ENCODE results near the gene SYT7. TPM values are rescaled to one million over a fixed set of nuclear protein-coding genes. Genes with fewer than 3 reads are reported as not detected.

The SYT7 gene
- total RNA-seq, 4 donors from 2014 or later, result 1.6 to 2.9 (median 1.9) TPM

DNA sequence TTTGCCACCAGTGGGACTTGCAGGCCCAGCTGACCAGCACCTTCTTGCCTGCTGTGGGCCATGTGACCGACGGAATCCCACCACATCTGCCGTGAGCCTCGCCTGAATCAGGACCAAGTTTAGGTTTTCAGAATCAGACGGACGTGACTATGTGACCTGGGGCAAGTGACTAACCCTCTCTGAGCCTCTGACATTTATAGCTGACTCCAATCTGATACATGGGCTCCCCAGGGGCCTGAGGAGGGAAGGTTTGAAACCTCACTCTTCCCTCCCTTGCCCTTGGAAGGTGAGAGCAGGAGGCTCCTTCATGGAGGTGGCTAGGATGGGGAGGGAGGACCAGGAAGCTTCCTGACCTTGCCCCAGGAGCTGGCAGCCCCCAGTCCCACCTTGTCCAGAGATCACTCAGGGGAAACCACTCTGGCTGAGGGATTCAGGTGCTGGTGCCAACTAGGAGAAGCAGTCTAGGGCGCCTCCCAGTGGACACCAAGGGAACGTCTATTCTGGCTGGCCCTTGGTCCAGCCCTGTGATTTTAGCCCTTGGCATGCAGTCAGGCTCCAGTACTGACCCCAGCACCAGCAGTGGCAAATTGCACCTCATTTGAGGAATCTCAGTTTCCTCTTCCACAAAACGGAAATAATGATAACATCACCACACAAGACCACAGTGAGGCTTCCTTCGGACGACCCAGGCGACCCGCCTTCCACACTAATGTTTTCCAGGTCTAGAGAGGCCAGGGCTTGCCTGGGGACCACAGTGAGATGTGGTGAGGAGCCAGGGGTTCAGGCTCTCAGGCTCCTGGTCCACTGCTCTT lies 47.2 kb upstream of the SYT7 start:
- DNase-seq, result no peak

DNA sequence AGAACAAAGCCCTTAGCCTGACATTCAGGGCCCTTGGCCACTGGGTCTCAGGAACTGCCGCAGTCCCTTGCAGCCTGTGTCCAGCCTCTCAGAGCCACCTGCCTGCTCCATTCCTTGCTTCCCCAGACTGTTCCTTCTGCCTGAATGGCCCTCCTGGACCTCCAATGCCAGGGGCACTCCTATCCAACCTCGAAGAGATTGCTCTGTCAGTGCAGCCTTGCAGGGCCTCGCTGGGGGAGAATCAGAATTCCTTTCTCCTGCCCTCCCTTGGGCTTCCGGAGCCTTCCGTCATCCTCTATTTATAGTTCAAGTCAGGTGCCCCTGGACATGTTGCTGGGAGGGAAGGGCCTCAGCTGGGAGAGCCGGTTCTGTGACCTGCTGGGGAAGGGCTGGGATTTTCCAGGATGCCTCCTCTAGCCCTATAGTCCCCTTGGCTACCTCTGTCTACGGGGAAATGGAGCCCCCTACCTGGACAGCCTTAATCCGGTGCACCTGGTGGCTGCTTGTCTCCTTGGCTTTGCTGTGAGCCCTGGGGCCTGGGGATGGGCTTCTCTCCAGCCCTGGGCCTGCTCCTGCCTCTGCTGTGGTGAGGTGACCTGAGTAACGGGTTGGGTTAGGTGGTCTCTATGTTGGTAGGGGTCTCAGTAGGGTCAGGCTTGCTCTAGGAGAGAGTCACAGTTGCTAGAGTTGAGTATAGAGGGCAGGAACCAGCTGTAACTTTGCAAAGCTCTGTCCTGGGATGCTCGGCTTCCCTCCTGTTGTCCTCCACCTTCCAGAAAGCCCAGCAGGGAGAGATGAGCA lies 45.9 kb upstream of the SYT7 start:
- Histone ChIP-seq H3K9me3 (no peaks in the 10 kb centered on the region), H3K27ac (peak overlapping the region in 1 of 4 donors; percentile 4), H3K36me3 (no peaks in the 10 kb centered on the region), H3K4me3 (no peak overlapping the region), H3K27me3 (peaks cover 0 to 13% (median 0%) of the 10 kb centered on the region in 4 donors), H3K4me1 (peaks cover 8 to 23% (median 12%) of the 10 kb centered on the region in 3 donors)
- TF ChIP-seq, protein P1, sequence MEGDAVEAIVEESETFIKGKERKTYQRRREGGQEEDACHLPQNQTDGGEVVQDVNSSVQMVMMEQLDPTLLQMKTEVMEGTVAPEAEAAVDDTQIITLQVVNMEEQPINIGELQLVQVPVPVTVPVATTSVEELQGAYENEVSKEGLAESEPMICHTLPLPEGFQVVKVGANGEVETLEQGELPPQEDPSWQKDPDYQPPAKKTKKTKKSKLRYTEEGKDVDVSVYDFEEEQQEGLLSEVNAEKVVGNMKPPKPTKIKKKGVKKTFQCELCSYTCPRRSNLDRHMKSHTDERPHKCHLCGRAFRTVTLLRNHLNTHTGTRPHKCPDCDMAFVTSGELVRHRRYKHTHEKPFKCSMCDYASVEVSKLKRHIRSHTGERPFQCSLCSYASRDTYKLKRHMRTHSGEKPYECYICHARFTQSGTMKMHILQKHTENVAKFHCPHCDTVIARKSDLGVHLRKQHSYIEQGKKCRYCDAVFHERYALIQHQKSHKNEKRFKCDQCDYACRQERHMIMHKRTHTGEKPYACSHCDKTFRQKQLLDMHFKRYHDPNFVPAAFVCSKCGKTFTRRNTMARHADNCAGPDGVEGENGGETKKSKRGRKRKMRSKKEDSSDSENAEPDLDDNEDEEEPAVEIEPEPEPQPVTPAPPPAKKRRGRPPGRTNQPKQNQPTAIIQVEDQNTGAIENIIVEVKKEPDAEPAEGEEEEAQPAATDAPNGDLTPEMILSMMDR (IDR thresholded peaks at IDR 0.05), result peak in 1 of 6 experiments; percentile 23
- no peak for TF ChIP-seq POLR2A (IDR thresholded peaks at IDR 0.05)
- 30 to 54% methylated on average over 5 to 10 of the region's 10 CpGs for WGBS, 2 donors
- intact Hi-C loops (cut with DNase I), result no loop called here
- DNase-seq, result no peak

More for the DNA sequence above, 47.2 kb upstream of the SYT7 start:
- Histone ChIP-seq H3K4me3 (no peak overlapping the region), H3K36me3 (no peaks in the 10 kb centered on the region), H3K27ac (no peak overlapping the region), H3K9me3 (no peaks in the 10 kb centered on the region), H3K27me3 (peaks cover 0 to 18% (median 0%) of the 10 kb centered on the region in 4 donors), H3K4me1 (peaks cover 8 to 23% (median 12%) of the 10 kb centered on the region in 3 donors)
- no peak for TF ChIP-seq POLR2A (IDR thresholded peaks at IDR 0.05)
- TF ChIP-seq, protein P1 (IDR thresholded peaks at IDR 0.05), result peak in 5 of 6 experiments; percentile 68 to 89 (median 73)
- intact Hi-C loops (cut with DNase I), result no loop called here
- 13 to 76% methylated on average over 4 to 7 of the region's 13 CpGs for WGBS, 2 donors

DNA sequence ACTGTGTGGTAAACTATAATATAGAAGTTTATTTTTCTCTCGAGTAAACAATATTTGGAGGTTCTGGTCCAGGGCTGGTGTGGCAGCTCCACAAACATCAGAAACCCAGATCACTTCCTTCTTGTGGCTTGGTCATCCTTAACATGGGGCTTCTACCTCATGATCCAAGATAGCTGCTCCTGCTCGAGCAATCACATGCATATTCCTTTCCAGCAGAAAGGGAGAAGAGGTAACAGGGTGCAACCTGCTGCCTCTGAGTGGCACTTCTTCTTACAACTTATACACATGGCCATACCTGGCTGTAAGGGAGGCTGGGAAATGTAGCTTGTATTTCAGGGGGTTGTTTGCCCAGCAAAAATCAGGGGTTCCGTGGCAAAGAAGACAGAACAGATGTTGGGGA lies 44.6 kb upstream of the SYT7 start:
- Histone ChIP-seq H3K4me3 (no peak overlapping the region), H3K27me3 (peaks cover 0 to 20% (median 0%) of the 10 kb centered on the region in 4 donors), H3K27ac (no peak overlapping the region), H3K9me3 (no peaks in the 10 kb centered on the region), H3K4me1 (peaks cover 8 to 23% (median 12%) of the 10 kb centered on the region in 3 donors), H3K36me3 (no peaks in the 10 kb centered on the region)
- no peak for DNase-seq
- intact Hi-C loops (cut with DNase I), result no loop called here
- 82 to 83% methylated on average over 3 of the region's 3 CpGs for WGBS, 2 donors
- TF ChIP-seq, protein P1 (IDR thresholded peaks at IDR 0.05), result no peak
- no peak for TF ChIP-seq POLR2A (IDR thresholded peaks at IDR 0.05)

DNA sequence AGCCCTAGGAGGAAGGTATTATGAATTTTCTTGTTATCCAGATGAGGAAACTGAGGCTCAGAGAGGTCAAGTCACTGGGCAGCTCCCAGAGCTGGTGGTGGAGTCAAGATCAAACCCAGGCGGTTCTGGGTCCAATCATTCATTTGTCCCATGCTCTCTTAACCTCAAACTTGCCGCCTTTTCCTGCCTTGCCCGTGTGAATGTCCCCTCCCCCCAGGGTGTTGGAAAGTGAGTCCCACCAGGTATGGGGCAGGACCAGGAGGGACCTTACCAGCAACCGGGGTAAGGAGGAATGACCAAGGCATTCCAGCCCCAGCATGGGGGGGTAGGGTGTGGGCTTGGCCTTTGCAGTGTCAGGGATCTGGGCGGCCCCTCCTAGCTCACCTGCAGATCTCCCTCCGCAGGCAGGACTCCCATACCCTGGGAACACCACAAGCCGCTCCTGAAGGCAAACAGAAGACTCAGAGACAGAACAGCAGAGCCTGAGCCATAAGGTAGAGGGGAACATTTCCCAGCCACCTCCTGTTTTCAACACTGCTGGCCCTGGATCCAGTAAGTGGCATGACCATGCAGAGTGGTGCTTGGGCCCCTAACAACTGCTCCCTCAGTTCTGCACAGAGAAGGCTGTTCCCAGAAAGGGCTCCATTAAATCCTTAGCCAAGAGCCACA lies 41.2 kb upstream of the SYT7 start:
- no peaks in the 10 kb centered on the region for H3K9me3 ChIP-seq
- intact Hi-C loops (cut with DNase I), result no loop called here
- peaks cover 3 to 9% (median 6%) of the 10 kb centered on the region in 3 donors for H3K4me1 ChIP-seq
- 63 to 100% methylated on average over 2 to 3 of the region's 7 CpGs for WGBS, 2 donors
- no peak overlapping the region for H3K27ac ChIP-seq
- no peak for DNase-seq
- H3K36me3 ChIP-seq, result no peaks in the 10 kb centered on the region
- no peak overlapping the region for H3K4me3 ChIP-seq
- H3K27me3 ChIP-seq, result peaks cover 0 to 41% (median 0%) of the 10 kb centered on the region in 4 donors
- TF ChIP-seq POLR2A (IDR thresholded peaks at IDR 0.05), result no peak
- TF ChIP-seq, protein P1 (IDR thresholded peaks at IDR 0.05), result no peak
